H9 (cell line): ENCODE data around the gene SCN5A. TPM values are rescaled to one million over a fixed set of nuclear protein-coding genes. Genes with fewer than 3 reads are reported as not detected.
A peak's percentile ranks its signal among the peaks of the same experiment; 100 is the strongest.

Experiments
- DNase-seq: peaks from one replicate; pipeline ENCODE4 v3.0.0-alpha.2; 2017
- H2AFZ ChIP-seq: one replicate; pipeline ENCODE4 v1.6.1; 2013; ENCODE audit warnings: mild to moderate bottlenecking, low read length, control low read depth, moderate library complexity
- H2AK5ac ChIP-seq: 2 replicates; pipeline ENCODE4 v1.6.1; 2013; ENCODE audit warnings: low read length, control low read depth, mixed read lengths; ENCODE audit not compliant: insufficient read length
- H2BK120ac ChIP-seq: one replicate; pipeline ENCODE4 v1.6.1; 2013; ENCODE audit warnings: low read depth, mild to moderate bottlenecking, low read length, control low read depth, inconsistent platforms; ENCODE audit not compliant: poor library complexity, severe bottlenecking
- H2BK12ac ChIP-seq: 2 replicates; pipeline ENCODE4 v1.6.1; 2013; ENCODE audit warnings: low read length, control low read depth, mixed read lengths, low read depth; ENCODE audit not compliant: insufficient read length
- H2BK15ac ChIP-seq: 2 replicates; pipeline ENCODE4 v1.6.1; 2013; ENCODE audit warnings: low read depth, low read length, control low read depth
- H2BK20ac ChIP-seq: one replicate; pipeline ENCODE4 v1.6.1; 2013; ENCODE audit warnings: low read depth, mild to moderate bottlenecking, low read length, control low read depth, inconsistent platforms; ENCODE audit not compliant: poor library complexity, severe bottlenecking
- H2BK5ac ChIP-seq: 2 replicates; pipeline ENCODE4 v1.6.1; 2013; ENCODE audit warnings: low read length, control low read depth, mixed read lengths; ENCODE audit not compliant: insufficient read length
- H3K14ac ChIP-seq: 2 replicates; pipeline ENCODE4 v1.6.1; 2013; ENCODE audit warnings: low read length, control low read depth; ENCODE audit not compliant: insufficient read depth
- H3K18ac ChIP-seq: 2 replicates; pipeline ENCODE4 v1.6.1; 2013; ENCODE audit warnings: low read depth, mild to moderate bottlenecking, mixed read lengths, low read length, control low read depth; ENCODE audit not compliant: insufficient read length
- H3K23ac ChIP-seq: 2 replicates; pipeline ENCODE4 v1.6.1; 2013; ENCODE audit warnings: low read length, control low read depth, mixed read lengths, low read depth; ENCODE audit not compliant: insufficient read length
- H3K23me2 ChIP-seq: 2 replicates; pipeline ENCODE4 v1.6.1; 2013; ENCODE audit warnings: low read depth, mild to moderate bottlenecking, mixed read lengths, low read length, control low read depth; ENCODE audit not compliant: insufficient read length, poor library complexity, severe bottlenecking
- H3K27ac ChIP-seq: 2 replicates; pipeline ENCODE4 v1.5.1; 2013; ENCODE audit warnings: low read length, control low read depth, mixed read lengths, low read depth; ENCODE audit not compliant: insufficient read length
- H3K27me3 ChIP-seq: 2 replicates; pipeline ENCODE4 v1.6.1; 2013; ENCODE audit warnings: low read length, control low read depth, inconsistent platforms; ENCODE audit not compliant: insufficient read depth
- H3K4ac ChIP-seq: 2 replicates; pipeline ENCODE4 v1.6.1; 2013; ENCODE audit warnings: low read depth, mild to moderate bottlenecking, control low read depth, inconsistent platforms, low read length, moderate library complexity
- H3K4me1 ChIP-seq: 2 replicates; pipeline ENCODE4 v1.6.1; 2013; ENCODE audit warnings: low read length, control low read depth, inconsistent platforms; ENCODE audit not compliant: insufficient read depth
- H3K4me2 ChIP-seq: 2 replicates; pipeline ENCODE4 v1.6.1; 2013; ENCODE audit warnings: low read length, control low read depth, mixed read lengths; ENCODE audit not compliant: insufficient read length, insufficient read depth
- H3K56ac ChIP-seq: 2 replicates; pipeline ENCODE4 v1.6.1; 2013; ENCODE audit warnings: low read depth, mild to moderate bottlenecking, mixed read lengths, low read length, control low read depth; ENCODE audit not compliant: insufficient read length
- H3K79me1 ChIP-seq: 2 replicates; pipeline ENCODE4 v1.6.1; 2013; ENCODE audit warnings: low read depth, mild to moderate bottlenecking, moderate library complexity, low read length, control low read depth, inconsistent platforms; ENCODE audit not compliant: insufficient read depth, poor library complexity, severe bottlenecking
- H3K79me2 ChIP-seq: 2 replicates; pipeline ENCODE4 v1.6.1; 2013; ENCODE audit warnings: low read length, control low read depth, inconsistent platforms; ENCODE audit not compliant: insufficient read depth
- H3K9ac ChIP-seq: 2 replicates; pipeline ENCODE4 v1.6.1; 2013; ENCODE audit warnings: low read length, control low read depth, mixed read lengths; ENCODE audit not compliant: insufficient read length; ENCODE audit errors: extremely low read depth
- H3K9me3 ChIP-seq: one replicate; pipeline ENCODE4 v1.6.1; 2013; ENCODE audit warnings: low read depth, low read length, inconsistent platforms; ENCODE audit not compliant: control insufficient read depth
- H3T11ph ChIP-seq: one replicate; pipeline ENCODE4 v1.6.1; 2013; ENCODE audit warnings: mild to moderate bottlenecking, low read length, control low read depth, inconsistent platforms
- H4K20me1 ChIP-seq: one replicate; pipeline ENCODE4 v1.6.1; 2013; ENCODE audit not compliant: control insufficient read depth, insufficient read length, insufficient read depth
- H4K5ac ChIP-seq: 2 replicates; pipeline ENCODE4 v1.6.1; 2013; ENCODE audit warnings: low read depth, mild to moderate bottlenecking, mixed read lengths, low read length, control low read depth; ENCODE audit not compliant: insufficient read length
- H4K8ac ChIP-seq: replicated peaks from 2 replicates; pipeline ENCODE4 v1.6.1; 2013; ENCODE audit warnings: low read length, control low read depth, mixed read lengths, low read depth; ENCODE audit not compliant: insufficient read length
- H4K91ac ChIP-seq: 2 replicates; pipeline ENCODE4 v1.6.1; 2013; ENCODE audit warnings: low read depth, mild to moderate bottlenecking, moderate library complexity, mixed read lengths, low read length, control low read depth; ENCODE audit not compliant: insufficient read length
- H3K27ac Mint-ChIP-seq, 3 experiments: 2 replicates in 2 of 3; 3 replicates in 1 of 3; pipeline ENCODE4 v1.8.0; 2020 to 2021; ENCODE audit warnings: mixed read lengths in 3 of 3, mild to moderate bottlenecking in 1 of 3, moderate library complexity in 1 of 3
- H3K27me3 Mint-ChIP-seq: 2 replicates; pipeline ENCODE4 v1.8.0; 2021; ENCODE audit warnings: low read depth, mild to moderate bottlenecking, moderate library complexity, mixed read lengths
- H3K36me3 Mint-ChIP-seq, 3 experiments: 2 replicates in 2 of 3; 3 replicates in 1 of 3; pipeline ENCODE4 v1.8.0; 2020 to 2021; ENCODE audit warnings: low read depth in 3 of 3, mixed read lengths in 3 of 3; ENCODE audit not compliant: insufficient read depth in 1 of 3
- H3K4me1 Mint-ChIP-seq, 2 experiments: 2 replicates each; pipeline ENCODE4 v1.8.0; 2020; ENCODE audit warnings: mixed read lengths in 2 of 2
- H3K4me3 Mint-ChIP-seq, 2 experiments: 2 replicates in 1 of 2; 3 replicates in 1 of 2; pipeline ENCODE4 v1.8.0; 2020 to 2021; ENCODE audit warnings: mild to moderate bottlenecking in 2 of 2, mixed read lengths in 2 of 2, moderate library complexity in 1 of 2
- H3K9me3 Mint-ChIP-seq, 2 experiments: 2 replicates in 1 of 2; 3 replicates in 1 of 2; pipeline ENCODE4 v1.8.0; 2020; ENCODE audit warnings: mild to moderate bottlenecking in 2 of 2, mixed read lengths in 2 of 2, moderate library complexity in 1 of 2
- CTCF ChIP-seq: fragments of 200-600 bp; sonication (generic); conservative IDR thresholded peaks from 3 replicates; pipeline ENCODE4 v1.8.0; 2021; ENCODE audit warnings: antibody characterized with exemption, mild to moderate bottlenecking
- WGBS: extraction: QIAGEN DNeasy Blood & Tissue Kit; methylation state at CpG from one replicate; pipeline ENCODE4 v1.1.7; 2013; ENCODE audit warnings: missing lambda C conversion rate, low lambda C conversion rate, mixed read lengths; ENCODE audit not compliant: insufficient read length; ENCODE audit errors: extremely low coverage; 5-methylcytosine and 5-hydroxymethylcytosine counted together
- total RNA-seq: library from RNA; stranded (reverse); gene quantifications from 2 replicates; pipeline ENCODE4 v1.2.1, GENCODE V29; 2021

The SCN5A gene
- total RNA-seq, 1 experiment from 2014 or later, result 6.5 TPM

GRCh38 chr3:38582316-38582715 is 67.2 kb downstream of the SCN5A start:
- no peak overlapping the region for H2BK15ac ChIP-seq
- no peak overlapping the region for H2BK20ac ChIP-seq
- H3K79me1 ChIP-seq, result no peaks in the 10 kb centered on the region
- no peak overlapping the region for H3T11ph ChIP-seq
- no peaks in the 10 kb centered on the region for H3K9me3 Mint-ChIP-seq
- H3K79me2 ChIP-seq, result no peaks in the 10 kb centered on the region
- peaks cover 13 to 20% of the 10 kb centered on the region in 2 experiments for H3K4me1 Mint-ChIP-seq
- H3K4me3 Mint-ChIP-seq, result no peak overlapping the region
- no peak overlapping the region for H3K4ac ChIP-seq
- no peaks in the 10 kb centered on the region; a peak in 1 of 7 replicates for H3K36me3 Mint-ChIP-seq
- no peaks in the 10 kb centered on the region for H3K23me2 ChIP-seq
- H3K27ac ChIP-seq, result no peak overlapping the region
- no peak overlapping the region for H2AFZ ChIP-seq
- no peak overlapping the region for H4K8ac ChIP-seq
- H3K4me2 ChIP-seq, result no peak overlapping the region
- peak overlapping the region in 1 of 3 experiments; percentile 73; a peak in 1 of 7 replicates for H3K27ac Mint-ChIP-seq
- H4K20me1 ChIP-seq, result no peaks in the 10 kb centered on the region
- H3K9me3 ChIP-seq, result no peaks in the 10 kb centered on the region
- no peak overlapping the region for H4K91ac ChIP-seq
- no peak overlapping the region for H2BK5ac ChIP-seq
- no peak overlapping the region for H3K18ac ChIP-seq
- no peaks in the 10 kb centered on the region; the same call in 1 of the 2 replicates for H3K4me1 ChIP-seq
- H2BK120ac ChIP-seq, result no peak overlapping the region
- H3K56ac ChIP-seq, result no peak overlapping the region
- no peak overlapping the region for H3K9ac ChIP-seq
- no peak overlapping the region for H2BK12ac ChIP-seq
- DNase-seq, result no peak
- TF ChIP-seq CTCF, result no peak
- no peak overlapping the region for H4K5ac ChIP-seq
- no peaks in the 10 kb centered on the region for H3K27me3 ChIP-seq
- H3K14ac ChIP-seq, result no peak overlapping the region
- no CpG with 5 or more reads among the region's 6 CpGs for WGBS
- no peak overlapping the region for H2AK5ac ChIP-seq
- peaks cover 2% of the 10 kb centered on the region; the same call in 1 of the 2 replicates for H3K27me3 Mint-ChIP-seq
- H3K23ac ChIP-seq, result no peak overlapping the region
